Measurements from ENCODE around the gene SIRT1. TPM values are rescaled to one million over a fixed set of nuclear protein-coding genes. Genes with fewer than 3 reads are reported as not detected.

Gene SIRT1
- total RNA-seq, 1 experiment from 2014 or later: 83.8 TPM

- no peak overlapping the region for H3K4me3 Mint-ChIP-seq
- WGBS (ENCODE audit: extremely low coverage, insufficient read length, low lambda C conversion rate): no CpG with 5 or more reads among the region's 2 CpGs
- DNase-seq: no peak
- TF ChIP-seq CTCF (conservative IDR thresholded peaks at IDR 0.05): no peak
- Histone ChIP-seq H4K91ac (ENCODE audit: insufficient read length, low read depth, low read length) (no peak overlapping the region), H2BK120ac (ENCODE audit: low read depth, low read length, poor library complexity, severe bottlenecking) (no peak overlapping the region), H2BK12ac (ENCODE audit: insufficient read length, low read depth, low read length) (no peak overlapping the region), H2AFZ (ENCODE audit: low read length) (no peak overlapping the region), H3K79me2 (ENCODE audit: insufficient read depth, low read length) (no peaks in the 10 kb centered on the region), H3K23ac (ENCODE audit: insufficient read length, low read depth, low read length) (no peak overlapping the region), H2BK20ac (ENCODE audit: low read depth, low read length, poor library complexity, severe bottlenecking) (no peak overlapping the region), H2BK5ac (ENCODE audit: insufficient read length, low read length) (no peak overlapping the region), H3K4ac (ENCODE audit: low read depth, low read length) (no peak overlapping the region), H3K27ac (ENCODE audit: insufficient read length, low read depth, low read length) (no peak overlapping the region), H3K4me1 (ENCODE audit: insufficient read depth, low read length) (no peaks in the 10 kb centered on the region), H3K56ac (ENCODE audit: insufficient read length, low read depth, low read length) (no peak overlapping the region), H3K9me3 (ENCODE audit: control insufficient read depth, low read depth, low read length) (no peaks in the 10 kb centered on the region), H3T11ph (ENCODE audit: low read length) (no peak overlapping the region), H3K27me3 (ENCODE audit: insufficient read depth, low read length) (no peaks in the 10 kb centered on the region), H4K8ac (replicated peaks; ENCODE audit: insufficient read length, low read depth, low read length) (no peak overlapping the region), H3K4me2 (ENCODE audit: insufficient read depth, insufficient read length, low read length) (no peak overlapping the region), H2BK15ac (ENCODE audit: low read depth, low read length) (no peak overlapping the region), H3K79me1 (ENCODE audit: insufficient read depth, low read depth, low read length, poor library complexity, severe bottlenecking) (no peaks in the 10 kb centered on the region), H4K20me1 (ENCODE audit: control insufficient read depth, insufficient read depth, insufficient read length) (no peaks in the 10 kb centered on the region), H2AK5ac (ENCODE audit: insufficient read length, low read length) (no peak overlapping the region), H4K5ac (ENCODE audit: insufficient read length, low read depth, low read length) (no peak overlapping the region), H3K18ac (ENCODE audit: insufficient read length, low read depth, low read length) (no peak overlapping the region), H3K14ac (ENCODE audit: insufficient read depth, low read length) (no peak overlapping the region), H3K23me2 (ENCODE audit: insufficient read length, low read depth, low read length, poor library complexity, severe bottlenecking) (no peaks in the 10 kb centered on the region), H3K9ac (ENCODE audit: extremely low read depth, insufficient read length, low read length) (no peak overlapping the region)
- no peaks in the 10 kb centered on the region for H3K27me3 Mint-ChIP-seq (ENCODE audit: low read depth)
- no peak overlapping the region for H3K27ac Mint-ChIP-seq
- peaks cover 5 to 17% (median 5%) of the 10 kb centered on the region in 3 experiments; a peak in 5 of 7 replicates for H3K36me3 Mint-ChIP-seq (ENCODE audit: insufficient read depth in 1 of 3, low read depth in 3 of 3)
- no peaks in the 10 kb centered on the region for H3K9me3 Mint-ChIP-seq
- H3K4me1 Mint-ChIP-seq: peaks cover 15 to 22% of the 10 kb centered on the region in 2 experiments
Measured at GRCh38 chr10:67933199-67933598, 48.7 kb downstream of the SIRT1 start.
